Measurements from ENCODE around the gene APOA4. TPM values are rescaled to one million over a fixed set of nuclear protein-coding genes. Genes with fewer than 3 reads are reported as not detected.

APOA4 gene
- total and polyA plus RNA-seq, 2 donors (not counting 3 experiments of a cell fraction or from before 2014, with no cell fraction given): not detected

DNA sequence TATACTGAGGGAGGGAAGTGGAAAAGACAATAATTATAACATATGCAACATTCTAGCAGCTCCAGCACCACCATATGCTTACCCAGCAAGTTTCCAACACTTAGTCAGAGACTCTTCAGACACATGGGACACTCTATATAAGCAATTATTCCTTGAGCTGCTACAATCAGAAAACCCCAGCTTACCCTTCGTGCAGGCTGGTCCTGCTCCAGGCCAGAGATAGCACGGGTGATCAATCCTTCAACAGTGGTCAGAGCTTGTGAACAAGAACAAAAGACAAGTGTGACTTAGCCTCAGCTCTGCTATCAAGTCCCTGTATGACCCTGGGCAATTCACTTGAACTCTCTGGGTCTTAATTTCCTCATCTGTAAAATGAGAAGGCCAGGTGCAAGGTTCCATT lies 36.8 kb downstream of the APOA4 start:
- Histone ChIP-seq H3K79me2 (ENCODE audit: control insufficient read depth, insufficient read depth, low read length) (peaks cover 15% of the 10 kb centered on the region), H3K36me3 (ENCODE audit: control insufficient read depth in 2 of 2, extremely low read depth in 1 of 2, insufficient read depth in 2 of 2, low read length in 2 of 2) (peaks cover 24 to 31% of the 10 kb centered on the region in 2 experiments), H3K4me3 (replicated peaks in 1 of 3; ENCODE audit: insufficient read depth in 1 of 3, low read depth in 1 of 3, low read length in 3 of 3) (no peak overlapping the region), H3K4me1 (ENCODE audit: control insufficient read depth, extremely low read depth, insufficient read depth, low read length) (peaks cover 13% of the 10 kb centered on the region), H3K9ac (replicated peaks; ENCODE audit: extremely low read depth, insufficient read depth, low read length) (no peak overlapping the region), H3K27me3 (ENCODE audit: control insufficient read depth in 2 of 2, insufficient read depth in 2 of 2, low read length in 2 of 2) (no peaks in the 10 kb centered on the region), H4K20me1 (replicated peaks; ENCODE audit: control insufficient read depth, extremely low read depth, insufficient read depth, low read length) (no peaks in the 10 kb centered on the region), H3K4me2 (ENCODE audit: insufficient read depth, low read length) (no peak overlapping the region), H3K27ac (ENCODE audit: insufficient read depth, low read depth, low read length) (no peak overlapping the region), H3K9me3 (replicated peaks; ENCODE audit: control insufficient read depth, insufficient read depth, low read length) (no peaks in the 10 kb centered on the region), H2AFZ (ENCODE audit: low read depth, low read length) (no peak overlapping the region), H3K9me1 (replicated peaks; ENCODE audit: control insufficient read depth, extremely low read depth, insufficient read depth, low read length) (no peaks in the 10 kb centered on the region)
- DNase-seq (ENCODE audit: low read depth, low spot score) (no peak), FAIRE-seq (no peak)
- dilution Hi-C loops (cut with MboI; ENCODE audit: extremely low pct_ligation_motif_present, low sequenced_read_pairs): no loop called here
- no TSS peak for BruUV-seq (replicated peaks)
- POLR2A ChIA-PET: interaction anchor here (0.6 kb wide), 1 partner anchor 1650 kb away, joined by 3 read pairs; the partner anchor contains the start of gene KMT2A
- CTCF ChIA-PET: interaction anchor here (2.6 to 6.2 kb wide), 2 partner anchors 50 to 322 kb away, joined by 30 to 210 read pairs; no protein-coding TSS in a partner anchor
- intact Hi-C loops (cut with micrococcal nuclease): loop anchor here (5.0 kb wide), 1 partner anchor 541 kb away; the partner anchor contains the start of gene CEP164
- TF ChIP-seq EZH2 (IDR thresholded peaks at IDR 0.05; ENCODE audit: borderline replicate concordance, low read depth, low read length, severe bottlenecking): no peak
- TF ChIP-seq MAX (IDR thresholded peaks at IDR 0.05; ENCODE audit: insufficient read depth, insufficient read length): no peak
- TF ChIP-seq POLR2A (IDR thresholded peaks at IDR 0.05; ENCODE audit: low read depth, low read length): no peak
- TF ChIP-seq FOS (IDR thresholded peaks at IDR 0.05; ENCODE audit: borderline replicate concordance, insufficient read depth, low read length): no peak
- no peak for TF ChIP-seq CTCF (IDR thresholded peaks at IDR 0.05; ENCODE audit: extremely low read depth in 1 of 2, insufficient read depth in 1 of 2, low read depth in 1 of 2, low read length in 2 of 2)
- TF ChIP-seq JUN (IDR thresholded peaks at IDR 0.05; ENCODE audit: borderline replicate concordance, insufficient read depth, insufficient read length, low read depth): no peak
- TF ChIP-seq POLR2AphosphoS5 (IDR thresholded peaks at IDR 0.05; ENCODE audit: insufficient read depth, low read depth, low read length): no peak
- TF ChIP-seq MYC (IDR thresholded peaks at IDR 0.05; ENCODE audit: low read depth, low read length): no peak
- no peak for TF ChIP-seq GATA2 (IDR thresholded peaks at IDR 0.05; ENCODE audit: insufficient read depth, insufficient read length, low read depth, low read length)
